Measurements from ENCODE around the gene GORASP1. TPM values are rescaled to one million over a fixed set of nuclear protein-coding genes. Genes with fewer than 3 reads are reported as not detected.
A peak's percentile ranks its signal among the peaks of the same experiment; 100 is the strongest.

Gene GORASP1
- total and polyA plus RNA-seq, 2 of the 13 experiments (the other 11 are each of a cell fraction or from before 2014, with no cell fraction given): 36.4 to 39.8 TPM

- no peak for TF ChIP-seq ZNF460 (CRISPR knock-in tag; IDR thresholded peaks at IDR 0.05; ENCODE audit: borderline replicate concordance)
- TF ChIP-seq ZNF17 (CRISPR knock-in tag; IDR thresholded peaks at IDR 0.05): no peak
- TF ChIP-seq E2F1 (CRISPR knock-in tag; IDR thresholded peaks at IDR 0.05): no peak
- no peak for TF ChIP-seq ZNF639 (CRISPR knock-in tag; conservative IDR thresholded peaks at IDR 0.05)
- TF ChIP-seq ZNF503 (CRISPR knock-in tag; IDR thresholded peaks at IDR 0.05): no peak
- no peak for TF ChIP-seq ZNF672 (CRISPR knock-in tag; IDR thresholded peaks at IDR 0.05)
- TF ChIP-seq ZSCAN9 (CRISPR knock-in tag; IDR thresholded peaks at IDR 0.05; ENCODE audit: borderline replicate concordance): no peak
- no peak for TF ChIP-seq IRF1 (CRISPR knock-in tag; IDR thresholded peaks at IDR 0.05; ENCODE audit: low read depth)
- TF ChIP-seq POGZ (CRISPR knock-in tag; IDR thresholded peaks at IDR 0.05): no peak
- no peak for TF ChIP-seq POLR2AphosphoS2 (IDR thresholded peaks at IDR 0.05; ENCODE audit: low read depth, low read length)
- TF ChIP-seq TFAP4 (IDR thresholded peaks at IDR 0.05; ENCODE audit: borderline replicate concordance, low read depth): no peak
- no peak for TF ChIP-seq CREBL2 (CRISPR knock-in tag; IDR thresholded peaks at IDR 0.05; ENCODE audit: borderline replicate concordance)
- no peak for TF ChIP-seq FOXK2 (IDR thresholded peaks at IDR 0.05)
- no peak for TF ChIP-seq ZNF619 (CRISPR knock-in tag; IDR thresholded peaks at IDR 0.05)
- no peak for TF ChIP-seq ETV6 (CRISPR knock-in tag; conservative IDR thresholded peaks at IDR 0.05)
- TF ChIP-seq RBAK (CRISPR knock-in tag; IDR thresholded peaks at IDR 0.05): no peak
- TF ChIP-seq ZNF343 (CRISPR knock-in tag; IDR thresholded peaks at IDR 0.05): no peak
- TF ChIP-seq EED (CRISPR knock-in tag; IDR thresholded peaks at IDR 0.05): no peak
- TF ChIP-seq MLLT10 (CRISPR knock-in tag; IDR thresholded peaks at IDR 0.05): no peak
- no peak for TF ChIP-seq ZFP41 (CRISPR knock-in tag; IDR thresholded peaks at IDR 0.05; ENCODE audit: borderline replicate concordance)
- TF ChIP-seq ZNF510 (CRISPR knock-in tag; IDR thresholded peaks at IDR 0.05; ENCODE audit: low read depth): no peak; the same call in 1 of the 2 replicates
- no peak for TF ChIP-seq NFE2L2 (IDR thresholded peaks at IDR 0.05; ENCODE audit: low read length)
- no peak for TF ChIP-seq FOXM1 (CRISPR knock-in tag; IDR thresholded peaks at IDR 0.05)
- TF ChIP-seq ZNF335 (CRISPR knock-in tag; IDR thresholded peaks at IDR 0.05): 0 out of 2 replicates have a peak, but pooled peaks have one; percentile 49
Measured at GRCh38 chr3:39107388-39108199, at the start of gene GORASP1, which contains the start of gene TTC21A (continued).
